Testis (tissue), 2 donors: ENCODE measurements around the gene RNASEH2B.

Experiments
- POLR2A ChIP-seq: fragments of 450-650 bp; IDR thresholded peaks from one replicate; pipeline ENCODE4 v1.6.1; 2017; ENCODE audit warnings: antibody characterized with exemption, mild to moderate bottlenecking, moderate library complexity
- TF ChIP-seq, protein P1 (sequence below), 3 experiments: fragments of 450-650 bp in 2 of 3; fragments of 200-600 bp in 1 of 3; sonication (generic) in 1 of 3; IDR thresholded peaks; one replicate each; pipeline ENCODE4 v1.5.1; 2016 to 2019; ENCODE audit warnings: antibody characterized with exemption in 3 of 3, mild to moderate bottlenecking in 2 of 3, moderate library complexity in 1 of 3

DNA sequence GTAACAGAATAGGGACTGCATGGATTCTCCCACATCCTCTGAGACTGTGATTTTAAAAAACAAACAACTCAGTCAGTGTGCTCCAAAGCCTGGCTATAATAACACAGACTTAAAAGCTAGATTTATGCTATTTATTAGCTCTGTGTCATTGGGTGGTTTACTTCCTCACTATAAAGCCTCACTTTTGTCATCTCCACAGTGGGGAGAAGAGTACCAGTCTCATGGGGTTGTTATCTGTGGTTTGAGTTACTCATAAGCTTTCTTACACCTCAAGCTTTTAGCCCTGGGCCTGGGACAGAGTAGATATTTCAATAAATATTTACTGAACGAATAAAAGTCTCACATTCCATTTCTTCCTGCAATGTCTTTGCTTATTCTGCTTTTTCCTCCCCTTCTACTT is 5.3 kb downstream of the RNASEH2B start:
- TF ChIP-seq POLR2A = no peak
- TF ChIP-seq, protein P1, sequence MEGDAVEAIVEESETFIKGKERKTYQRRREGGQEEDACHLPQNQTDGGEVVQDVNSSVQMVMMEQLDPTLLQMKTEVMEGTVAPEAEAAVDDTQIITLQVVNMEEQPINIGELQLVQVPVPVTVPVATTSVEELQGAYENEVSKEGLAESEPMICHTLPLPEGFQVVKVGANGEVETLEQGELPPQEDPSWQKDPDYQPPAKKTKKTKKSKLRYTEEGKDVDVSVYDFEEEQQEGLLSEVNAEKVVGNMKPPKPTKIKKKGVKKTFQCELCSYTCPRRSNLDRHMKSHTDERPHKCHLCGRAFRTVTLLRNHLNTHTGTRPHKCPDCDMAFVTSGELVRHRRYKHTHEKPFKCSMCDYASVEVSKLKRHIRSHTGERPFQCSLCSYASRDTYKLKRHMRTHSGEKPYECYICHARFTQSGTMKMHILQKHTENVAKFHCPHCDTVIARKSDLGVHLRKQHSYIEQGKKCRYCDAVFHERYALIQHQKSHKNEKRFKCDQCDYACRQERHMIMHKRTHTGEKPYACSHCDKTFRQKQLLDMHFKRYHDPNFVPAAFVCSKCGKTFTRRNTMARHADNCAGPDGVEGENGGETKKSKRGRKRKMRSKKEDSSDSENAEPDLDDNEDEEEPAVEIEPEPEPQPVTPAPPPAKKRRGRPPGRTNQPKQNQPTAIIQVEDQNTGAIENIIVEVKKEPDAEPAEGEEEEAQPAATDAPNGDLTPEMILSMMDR (IDR thresholded peaks at IDR 0.05) = no peak
